A172 (cell line): Measurements from ENCODE around the gene VAT1. TPM values are rescaled to one million over a fixed set of nuclear protein-coding genes. Genes with fewer than 3 reads are reported as not detected.
"Not testable (repeated sequence)": the region's sequence is repeated elsewhere in the genome, so short reads cannot be mapped to it uniquely, and the experiment has no call there.

ENCODE experiments used
- DNase-seq: peaks from one replicate; pipeline ENCODE4 v3.0.0-alpha.2; 2015; ENCODE audit warnings: low spot score
- total RNA-seq: library from RNA; depleted of rRNA; stranded (reverse); fragments of >200 nt; shearing (Covaris generic); gene quantifications from 2 replicates; pipeline ENCODE4 v1.2.3, GENCODE V29; 2014; rRNA removed

VAT1 gene
- 362 and 414 TPM in 2 replicates for total RNA-seq

- DNase-seq, result peak; percentile 67
Measured at GRCh38 chr17:43021741-43022512, at the start of gene VAT1. TSS of gene VAT1 (minus strand) at chr17:43022385. CDS start at chr17:43022322, 63 bp downstream.

- DNase-seq, result no peak
Measured at GRCh38 chr17:43070872-43071271, 48.7 kb upstream of the VAT1 start.

- DNase-seq, result no peak
Measured at GRCh38 chr17:43070257-43070656, 48.1 kb upstream of the VAT1 start.

GRCh38 chr17:43069368-43069898 is 47.2 kb upstream of the VAT1 start:
- no peak for DNase-seq

GRCh38 chr17:43068570-43069367 is 46.6 kb upstream of the VAT1 start:
- no peak for DNase-seq

- no peak for DNase-seq
Measured at GRCh38 chr17:43062984-43063638, 40.9 kb upstream of the VAT1 start.

- DNase-seq, result no peak
Measured at GRCh38 chr17:43056051-43056450, 33.9 kb upstream of the VAT1 start.

GRCh38 chr17:43053008-43053407 is 30.8 kb upstream of the VAT1 start:
- not testable (repeated sequence) for DNase-seq

- DNase-seq, result no peak
Measured at GRCh38 chr17:43051969-43052368, 29.8 kb upstream of the VAT1 start.

- no peak for DNase-seq
Measured at GRCh38 chr17:43044024-43044423, 21.8 kb upstream of the VAT1 start.

- no peak for DNase-seq
Measured at GRCh38 chr17:43043307-43043706, 21.1 kb upstream of the VAT1 start.

GRCh38 chr17:43042025-43042628 is 19.9 kb upstream of the VAT1 start:
- DNase-seq, result no peak

- no peak for DNase-seq
Measured at GRCh38 chr17:43040655-43041054, 18.5 kb upstream of the VAT1 start.

- DNase-seq, result no peak
Measured at GRCh38 chr17:43039646-43040045, 17.5 kb upstream of the VAT1 start.

GRCh38 chr17:43034894-43035293 is 12.7 kb upstream of the VAT1 start:
- DNase-seq, result no peak

- no peak for DNase-seq
Measured at GRCh38 chr17:43033948-43034881, 12.0 kb upstream of the VAT1 start.

- no peak for DNase-seq
Measured at GRCh38 chr17:43031666-43032065, 9.5 kb upstream of the VAT1 start.

- DNase-seq, result no peak
Measured at GRCh38 chr17:43030137-43030767, 8.1 kb upstream of the VAT1 start.

- DNase-seq, result no peak
Measured at GRCh38 chr17:43028221-43028861, 6.2 kb upstream of the VAT1 start.
